ENCODE measurements around the gene GRIN1. TPM values are rescaled to one million over a fixed set of nuclear protein-coding genes. Genes with fewer than 3 reads are reported as not detected.

GRIN1 gene
- total and polyA plus RNA-seq, 4 donors = 16.2 to 207 (median 146) TPM

DNA sequence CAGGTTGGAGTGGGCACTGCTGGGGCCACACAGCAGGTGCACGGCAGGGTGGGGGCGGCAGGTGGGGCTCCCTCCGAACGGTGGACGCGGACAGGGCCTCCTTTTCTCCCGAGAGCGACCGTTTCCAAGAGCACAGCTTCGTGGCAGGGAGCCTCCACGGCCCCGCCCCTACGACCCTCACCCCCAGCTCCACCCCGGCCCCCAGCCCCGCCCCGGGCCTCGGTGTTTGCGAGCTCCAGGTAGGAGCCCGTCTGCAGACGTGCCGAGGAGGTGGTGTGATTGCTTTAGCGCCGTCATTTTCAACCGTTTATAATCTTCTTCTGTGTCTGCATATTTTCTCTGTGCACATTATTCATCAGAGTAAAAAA lies 8.8 kb downstream of the GRIN1 start:
- DNase-seq (ENCODE audit: low read depth in 4 of 6, low spot score in 6 of 6) = no peak
- no peaks in the 10 kb centered on the region for H3K9me3 ChIP-seq (ENCODE audit: control insufficient read depth, insufficient read depth, low read length)
- 33% methylated on average over 10 of the region's 24 CpGs for WGBS (ENCODE audit: insufficient coverage)
- peaks cover 2% of the 10 kb centered on the region for H3K27me3 ChIP-seq (ENCODE audit: control insufficient read depth, insufficient read depth, low read length)
- no peaks in the 10 kb centered on the region for H3K4me1 ChIP-seq (ENCODE audit: control insufficient read depth, insufficient read depth, low read length)
- no peak overlapping the region for H3K27ac ChIP-seq (ENCODE audit: low read depth, low read length)
- no peak overlapping the region for H3K4me3 ChIP-seq (ENCODE audit: low read depth, low read length)
- H3K36me3 ChIP-seq (ENCODE audit: control insufficient read depth, insufficient read depth, low read length) = peaks cover 78% of the 10 kb centered on the region

DNA sequence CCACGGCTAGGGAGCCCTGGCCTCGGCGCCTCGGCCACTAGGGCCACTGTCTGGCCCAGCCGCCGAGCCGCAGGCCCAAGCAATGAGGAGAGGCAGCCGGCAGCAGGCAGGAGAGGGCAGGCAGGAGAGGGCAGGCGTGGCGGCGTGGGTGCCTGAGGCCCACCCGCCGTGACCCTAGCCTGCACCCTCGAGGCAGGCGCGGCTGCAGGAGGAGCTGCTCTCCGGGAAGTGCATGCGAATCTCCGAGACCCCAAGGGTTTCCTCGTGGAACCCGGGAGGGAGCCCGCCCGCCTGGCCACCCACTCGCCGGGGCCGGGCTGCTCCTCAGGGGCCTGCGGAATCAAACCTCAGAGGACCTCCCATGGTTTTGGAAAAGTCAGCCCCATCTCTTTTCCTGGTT lies 9.3 kb downstream of the GRIN1 start:
- DNase-seq (ENCODE audit: low read depth in 4 of 6, low spot score in 6 of 6) = no peak
- Histone ChIP-seq H3K4me1 (ENCODE audit: control insufficient read depth, insufficient read depth, low read length) (no peaks in the 10 kb centered on the region), H3K27ac (ENCODE audit: low read depth, low read length) (no peak overlapping the region), H3K4me3 (ENCODE audit: low read depth, low read length) (no peak overlapping the region), H3K27me3 (ENCODE audit: control insufficient read depth, insufficient read depth, low read length) (peaks cover 2% of the 10 kb centered on the region), H3K36me3 (ENCODE audit: control insufficient read depth, insufficient read depth, low read length) (peaks cover 78% of the 10 kb centered on the region), H3K9me3 (ENCODE audit: control insufficient read depth, insufficient read depth, low read length) (no peaks in the 10 kb centered on the region)
- WGBS (ENCODE audit: insufficient coverage) = 68% methylated on average over 27 of the region's 27 CpGs

DNA sequence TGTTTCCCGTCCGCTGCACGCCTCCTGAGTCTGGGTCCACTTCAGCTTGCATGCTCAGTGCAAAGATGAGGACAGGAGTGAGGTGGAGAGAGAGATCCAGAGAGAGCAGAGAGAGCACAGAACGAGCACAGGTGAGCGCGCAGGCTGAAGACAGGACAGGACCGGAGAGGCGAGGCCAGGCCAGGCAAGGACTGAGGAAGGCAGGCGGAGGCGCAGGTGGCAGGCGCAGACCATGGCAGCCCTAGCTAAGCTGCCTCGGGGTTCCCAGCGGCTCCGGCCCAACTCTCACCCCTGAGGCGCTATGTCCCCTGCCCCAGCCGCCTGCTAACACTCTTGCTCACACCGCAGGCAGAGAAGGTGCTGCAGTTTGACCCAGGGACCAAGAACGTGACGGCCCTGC lies 9.7 kb downstream of the GRIN1 start:
- Histone ChIP-seq H3K27me3 (ENCODE audit: control insufficient read depth, insufficient read depth, low read length) (peaks cover 2% of the 10 kb centered on the region), H3K4me3 (ENCODE audit: low read depth, low read length) (no peak overlapping the region), H3K4me1 (ENCODE audit: control insufficient read depth, insufficient read depth, low read length) (no peaks in the 10 kb centered on the region), H3K36me3 (ENCODE audit: control insufficient read depth, insufficient read depth, low read length) (peaks cover 78% of the 10 kb centered on the region), H3K27ac (ENCODE audit: low read depth, low read length) (no peak overlapping the region), H3K9me3 (ENCODE audit: control insufficient read depth, insufficient read depth, low read length) (no peaks in the 10 kb centered on the region)
- 84% methylated on average over 19 of the region's 19 CpGs for WGBS (ENCODE audit: insufficient coverage)
- DNase-seq (ENCODE audit: low read depth in 4 of 6, low spot score in 6 of 6) = no peak

DNA sequence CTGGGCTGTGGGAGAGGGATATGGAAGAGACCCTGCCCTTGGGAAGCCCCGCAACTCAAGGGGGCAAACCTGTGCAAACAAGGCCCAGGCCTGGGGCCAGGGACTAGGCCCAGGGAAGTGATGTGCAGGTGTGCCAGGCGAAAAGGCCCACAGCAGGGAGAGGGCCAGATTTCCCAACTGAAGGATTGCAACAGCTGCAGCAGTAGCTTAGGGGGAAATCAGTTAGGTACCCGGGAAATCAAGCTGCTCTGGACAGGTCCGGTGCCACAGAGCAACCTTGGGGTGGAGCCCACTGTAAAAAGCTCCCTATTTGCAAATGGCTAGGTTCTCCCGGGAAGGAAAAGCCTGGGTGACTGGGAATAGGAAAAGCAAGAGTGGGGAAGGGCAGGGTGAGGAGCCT lies 10.4 kb downstream of the GRIN1 start:
- Histone ChIP-seq H3K27ac (ENCODE audit: low read depth, low read length) (no peak overlapping the region), H3K36me3 (ENCODE audit: control insufficient read depth, insufficient read depth, low read length) (peaks cover 74% of the 10 kb centered on the region), H3K4me3 (ENCODE audit: low read depth, low read length) (no peak overlapping the region), H3K27me3 (ENCODE audit: control insufficient read depth, insufficient read depth, low read length) (peaks cover 2% of the 10 kb centered on the region), H3K9me3 (ENCODE audit: control insufficient read depth, insufficient read depth, low read length) (no peaks in the 10 kb centered on the region), H3K4me1 (ENCODE audit: control insufficient read depth, insufficient read depth, low read length) (no peaks in the 10 kb centered on the region)
- 75% methylated on average over 5 of the region's 5 CpGs for WGBS (ENCODE audit: insufficient coverage)
- no peak for DNase-seq (ENCODE audit: low read depth in 4 of 6, low spot score in 6 of 6)

DNA sequence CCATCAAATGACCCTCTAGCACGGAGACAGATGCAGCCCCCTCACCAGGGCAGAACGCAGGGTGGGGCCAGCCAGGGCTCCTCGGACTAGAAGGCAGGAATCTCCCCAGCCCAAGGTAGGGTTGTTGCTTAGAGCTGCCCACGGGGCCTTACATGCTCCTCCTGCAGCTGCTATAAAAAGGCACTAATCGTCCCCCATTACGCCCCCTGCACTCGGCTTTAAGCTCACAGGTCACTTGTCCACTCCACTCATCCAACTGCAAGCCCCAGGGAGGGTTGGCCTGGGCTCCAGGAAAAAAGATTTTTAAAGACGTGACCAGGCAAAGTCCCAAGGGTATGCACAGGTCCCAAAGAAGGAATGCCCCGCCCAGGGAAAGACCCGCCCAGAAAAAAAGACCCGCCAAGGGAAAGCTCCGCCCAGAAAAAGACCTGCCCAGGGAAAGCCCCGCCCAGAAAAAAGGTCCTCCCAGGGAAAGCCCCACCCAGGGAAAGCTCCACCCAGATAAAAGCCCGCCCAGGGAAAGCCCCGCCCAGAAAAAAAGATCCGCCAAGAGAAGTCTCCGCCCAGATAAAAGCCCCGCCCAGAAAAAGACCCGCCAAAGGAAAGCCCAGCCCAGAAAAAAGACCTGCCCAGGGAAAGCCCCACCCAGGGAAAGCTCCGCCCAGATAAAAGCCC lies 11.1 kb downstream of the GRIN1 start:
- Histone ChIP-seq H3K27me3 (ENCODE audit: control insufficient read depth, insufficient read depth, low read length) (peaks cover 2% of the 10 kb centered on the region), H3K9me3 (ENCODE audit: control insufficient read depth, insufficient read depth, low read length) (no peaks in the 10 kb centered on the region), H3K36me3 (ENCODE audit: control insufficient read depth, insufficient read depth, low read length) (peaks cover 78% of the 10 kb centered on the region), H3K4me3 (ENCODE audit: low read depth, low read length) (no peak overlapping the region), H3K4me1 (ENCODE audit: control insufficient read depth, insufficient read depth, low read length) (no peaks in the 10 kb centered on the region), H3K27ac (ENCODE audit: low read depth, low read length) (no peak overlapping the region)
- 46% methylated on average over 14 of the region's 20 CpGs for WGBS (ENCODE audit: insufficient coverage)
- no peak for DNase-seq (ENCODE audit: low read depth in 4 of 6, low spot score in 6 of 6)

DNA sequence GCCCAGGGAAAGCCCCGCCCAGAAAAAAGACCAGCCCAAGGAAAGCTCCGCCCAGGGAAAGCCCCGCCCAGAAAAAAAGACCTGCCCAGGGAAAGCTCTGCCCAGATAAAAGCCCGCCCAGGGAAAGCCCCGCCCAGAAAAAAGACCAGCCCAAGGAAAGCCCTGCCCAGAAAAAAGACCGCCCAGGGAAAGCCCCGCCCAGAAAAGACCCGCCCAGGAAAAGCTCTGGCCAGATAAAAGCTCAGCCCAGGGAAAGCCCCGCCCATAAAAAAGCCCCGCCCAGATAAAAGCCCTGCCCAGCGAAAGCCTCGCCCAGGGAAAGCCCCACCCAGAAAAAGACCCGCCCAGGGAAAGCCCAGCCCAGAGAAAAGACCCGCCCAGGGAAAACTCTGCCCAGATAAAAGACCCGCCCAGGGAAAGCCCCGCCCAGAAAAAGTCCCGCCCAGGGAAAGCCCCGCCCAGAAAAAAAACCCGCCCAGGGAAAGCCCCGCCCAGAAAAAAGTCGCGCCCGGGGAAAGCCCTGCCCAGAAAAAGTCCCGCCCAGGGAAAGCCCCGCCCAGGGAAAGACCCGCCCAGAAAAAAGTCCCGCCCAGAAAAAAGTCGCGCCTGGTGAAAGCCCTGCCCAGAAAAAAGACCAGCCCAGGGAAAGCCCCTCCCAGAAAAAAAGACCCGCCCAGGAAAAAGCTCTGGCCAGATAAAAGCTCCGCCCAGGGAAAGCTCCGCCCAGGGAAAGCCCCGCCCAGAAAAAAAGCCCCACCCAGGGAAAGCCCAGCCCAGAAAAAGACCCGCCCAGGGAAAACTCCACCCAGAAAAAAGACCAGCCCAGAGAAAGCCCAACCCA lies 11.9 kb downstream of the GRIN1 start:
- H3K36me3 ChIP-seq (ENCODE audit: control insufficient read depth, insufficient read depth, low read length) = peaks cover 79% of the 10 kb centered on the region
- 29% methylated on average over 26 of the region's 34 CpGs for WGBS (ENCODE audit: insufficient coverage)
- no peaks in the 10 kb centered on the region for H3K4me1 ChIP-seq (ENCODE audit: control insufficient read depth, insufficient read depth, low read length)
- no peak for DNase-seq (ENCODE audit: low read depth in 4 of 6, low spot score in 6 of 6)
- H3K9me3 ChIP-seq (ENCODE audit: control insufficient read depth, insufficient read depth, low read length) = no peaks in the 10 kb centered on the region
- H3K27me3 ChIP-seq (ENCODE audit: control insufficient read depth, insufficient read depth, low read length) = peaks cover 10% of the 10 kb centered on the region
- H3K27ac ChIP-seq (ENCODE audit: low read depth, low read length) = no peak overlapping the region
- no peak overlapping the region for H3K4me3 ChIP-seq (ENCODE audit: low read depth, low read length)

DNA sequence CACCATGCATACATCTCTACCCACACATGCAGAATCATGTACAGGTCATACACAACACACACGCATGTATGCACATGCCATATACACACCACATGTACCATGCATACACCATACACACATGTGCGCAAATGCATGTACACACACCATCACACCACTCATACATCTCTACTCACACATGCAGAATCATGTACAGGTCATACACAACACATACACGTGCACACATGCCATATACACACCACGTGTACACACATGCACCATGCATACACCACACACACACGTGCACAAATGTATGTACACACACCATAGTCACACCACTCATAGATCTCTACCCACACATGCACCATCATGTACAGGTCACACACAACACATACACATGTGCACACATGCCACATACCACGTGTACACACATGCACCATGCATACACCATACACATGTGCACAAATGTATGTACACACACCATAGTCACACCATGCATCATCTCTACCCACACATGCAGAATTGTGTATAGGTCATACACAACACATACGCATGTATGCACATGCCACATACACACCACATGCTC lies 14.0 kb downstream of the GRIN1 start:
- Histone ChIP-seq H3K4me3 (ENCODE audit: low read depth, low read length) (no peak overlapping the region), H3K27me3 (ENCODE audit: control insufficient read depth, insufficient read depth, low read length) (peaks cover 26% of the 10 kb centered on the region), H3K4me1 (ENCODE audit: control insufficient read depth, insufficient read depth, low read length) (peaks cover 9% of the 10 kb centered on the region), H3K36me3 (ENCODE audit: control insufficient read depth, insufficient read depth, low read length) (peaks cover 79% of the 10 kb centered on the region), H3K27ac (ENCODE audit: low read depth, low read length) (no peak overlapping the region), H3K9me3 (ENCODE audit: control insufficient read depth, insufficient read depth, low read length) (no peaks in the 10 kb centered on the region)
- DNase-seq (ENCODE audit: low read depth in 4 of 6, low spot score in 6 of 6) = no peak
- 84% methylated on average over 7 of the region's 7 CpGs for WGBS (ENCODE audit: insufficient coverage)

DNA sequence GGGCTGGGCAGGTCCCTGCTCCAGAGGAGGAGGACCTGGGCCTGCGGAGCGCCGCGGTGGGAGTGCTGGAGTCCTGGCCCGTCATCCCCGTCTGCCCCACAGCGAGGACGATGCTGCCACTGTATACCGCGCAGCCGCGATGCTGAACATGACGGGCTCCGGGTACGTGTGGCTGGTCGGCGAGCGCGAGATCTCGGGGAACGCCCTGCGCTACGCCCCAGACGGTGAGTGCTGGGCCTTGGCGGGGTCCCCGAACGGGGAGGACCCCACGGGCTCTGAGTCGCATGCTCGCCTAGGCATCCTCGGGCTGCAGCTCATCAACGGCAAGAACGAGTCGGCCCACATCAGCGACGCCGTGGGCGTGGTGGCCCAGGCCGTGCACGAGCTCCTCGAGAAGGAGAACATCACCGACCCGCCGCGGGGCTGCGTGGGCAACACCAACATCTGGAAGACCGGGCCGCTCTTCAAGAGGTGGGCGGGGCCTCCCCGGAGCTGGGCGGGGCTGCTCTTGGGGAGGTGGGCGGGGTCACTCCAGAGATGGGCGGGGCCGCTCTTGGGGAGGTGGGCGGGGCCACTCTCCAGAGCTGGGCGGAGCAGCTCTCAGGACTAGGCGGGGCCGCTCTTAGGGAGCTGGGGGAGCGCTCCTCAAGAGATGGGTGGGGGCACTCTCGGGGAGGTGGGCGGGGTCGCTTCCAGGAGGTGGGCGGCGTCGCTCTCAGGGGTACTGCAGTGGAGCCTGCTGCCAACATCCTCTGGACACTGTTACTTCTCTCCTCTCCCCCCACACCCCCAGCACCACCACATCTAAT lies 17.8 kb downstream of the GRIN1 start:
- Histone ChIP-seq H3K36me3 (ENCODE audit: control insufficient read depth, insufficient read depth, low read length) (peaks cover 80% of the 10 kb centered on the region), H3K4me3 (ENCODE audit: low read depth, low read length) (no peak overlapping the region), H3K27me3 (ENCODE audit: control insufficient read depth, insufficient read depth, low read length) (peaks cover 53% of the 10 kb centered on the region), H3K4me1 (ENCODE audit: control insufficient read depth, insufficient read depth, low read length) (peaks cover 9% of the 10 kb centered on the region), H3K27ac (ENCODE audit: low read depth, low read length) (no peak overlapping the region), H3K9me3 (ENCODE audit: control insufficient read depth, insufficient read depth, low read length) (no peaks in the 10 kb centered on the region)
- WGBS (ENCODE audit: insufficient coverage) = 9% methylated on average over 61 of the region's 65 CpGs
- DNase-seq (ENCODE audit: low read depth in 4 of 6, low spot score in 6 of 6) = peak in 1 of 6 donors; percentile 29

DNA sequence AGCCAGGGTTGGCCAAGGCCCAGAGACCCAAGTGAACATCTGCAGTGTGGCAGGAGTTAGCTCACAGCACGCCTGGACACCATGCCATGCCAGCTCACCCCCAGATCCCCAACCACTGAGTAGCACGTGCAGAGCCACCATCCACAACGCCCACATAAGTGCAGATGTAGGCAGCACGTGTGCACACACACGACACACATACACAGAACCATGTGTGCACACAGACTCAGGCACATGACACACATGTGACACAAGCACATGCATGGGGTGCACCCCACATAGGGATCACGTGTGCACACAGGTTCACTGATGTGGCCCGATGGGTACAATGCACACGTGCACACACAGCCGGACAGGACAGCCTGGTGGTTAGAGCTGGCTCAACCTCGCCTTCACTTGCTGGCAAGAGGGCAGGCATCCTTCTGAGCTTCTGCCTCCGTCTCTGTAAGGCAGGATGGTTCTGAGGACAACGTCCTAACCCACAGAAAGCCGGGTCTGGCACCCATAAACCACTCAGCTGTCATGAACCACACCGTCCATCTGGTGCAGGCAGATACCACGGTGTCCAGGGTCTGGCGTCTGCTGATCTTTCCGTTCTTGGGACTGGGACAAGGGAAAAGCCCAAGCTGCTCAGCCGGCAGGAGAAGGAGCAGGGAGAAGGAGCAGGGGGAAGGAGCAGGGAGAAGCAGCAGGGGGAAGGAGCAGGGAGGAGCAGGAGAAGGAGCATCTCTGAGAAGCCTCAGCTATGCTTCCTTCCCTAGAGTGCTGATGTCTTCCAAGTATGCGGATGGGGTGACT lies 18.9 kb downstream of the GRIN1 start:
- H3K36me3 ChIP-seq (ENCODE audit: control insufficient read depth, insufficient read depth, low read length) = peaks cover 79% of the 10 kb centered on the region
- no peak overlapping the region for H3K4me3 ChIP-seq (ENCODE audit: low read depth, low read length)
- no peak overlapping the region for H3K27ac ChIP-seq (ENCODE audit: low read depth, low read length)
- no peaks in the 10 kb centered on the region for H3K9me3 ChIP-seq (ENCODE audit: control insufficient read depth, insufficient read depth, low read length)
- peaks cover 14% of the 10 kb centered on the region for H3K4me1 ChIP-seq (ENCODE audit: control insufficient read depth, insufficient read depth, low read length)
- 69% methylated on average over 18 of the region's 19 CpGs for WGBS (ENCODE audit: insufficient coverage)
- no peak for DNase-seq (ENCODE audit: low read depth in 4 of 6, low spot score in 6 of 6)
- peaks cover 62% of the 10 kb centered on the region for H3K27me3 ChIP-seq (ENCODE audit: control insufficient read depth, insufficient read depth, low read length)
